ENCODE data around the gene TMEM53. TPM values are rescaled to one million over a fixed set of nuclear protein-coding genes. Genes with fewer than 3 reads are reported as not detected.

The TMEM53 gene
- total and polyA plus RNA-seq, 8 donors, result 8.5 to 18.8 (median 9.7) TPM

DNA sequence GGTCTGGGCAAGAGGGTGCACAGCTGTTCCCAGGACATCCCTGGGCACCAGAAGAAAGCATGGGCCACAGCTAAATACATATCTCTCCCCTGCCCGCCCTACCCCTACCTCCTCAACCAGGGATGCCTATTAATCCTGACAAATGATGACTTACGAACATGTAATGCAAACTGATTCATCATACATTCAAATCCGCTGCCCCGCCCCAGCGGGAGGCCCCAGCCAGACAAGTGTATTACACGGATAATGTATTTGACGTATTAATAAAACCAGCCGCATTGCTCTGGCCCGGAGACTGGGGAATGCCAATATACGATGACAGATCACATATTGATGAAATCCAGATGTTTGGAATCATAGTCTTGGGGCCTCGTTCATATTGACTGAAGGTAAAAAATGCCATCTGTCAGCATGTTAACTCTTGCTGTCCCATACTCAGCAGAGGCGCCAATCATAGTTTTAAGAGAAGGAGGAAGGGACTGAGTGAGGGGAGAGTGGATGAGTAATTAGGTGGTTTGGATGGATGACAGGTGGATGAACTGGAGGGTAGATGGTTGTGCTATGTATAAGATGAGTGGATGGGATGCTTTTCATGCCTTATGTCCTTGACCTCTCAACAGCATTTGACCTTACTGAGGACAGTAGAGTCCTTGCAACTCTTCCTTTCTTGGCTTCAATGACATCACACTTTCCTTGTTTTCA lies 68.2 kb downstream of the TMEM53 start:
- no peaks in the 10 kb centered on the region for H3K4me1 ChIP-seq
- no peak for ATAC-seq
- intact Hi-C loops (cut with DNase I), result no loop called here
- H3K9me3 ChIP-seq, result no peaks in the 10 kb centered on the region
- H3K27ac ChIP-seq, result no peak overlapping the region
- H3K4me3 ChIP-seq, result no peak overlapping the region
- no peak for DNase-seq
- H3K36me3 ChIP-seq, result no peaks in the 10 kb centered on the region
- no peak for TF ChIP-seq CTCF (IDR thresholded peaks at IDR 0.05)
- peaks cover 0 to 9% of the 10 kb centered on the region in 2 donors for H3K27me3 ChIP-seq

GRCh38 chr1:44604157-44604955 lies 69.9 kb downstream of the TMEM53 start:
- no peak for TF ChIP-seq CTCF (IDR thresholded peaks at IDR 0.05)
- no peak for ATAC-seq
- Histone ChIP-seq H3K27me3 (no peaks in the 10 kb centered on the region), H3K4me1 (no peaks in the 10 kb centered on the region), H3K4me3 (no peak overlapping the region), H3K27ac (no peak overlapping the region), H3K9me3 (no peaks in the 10 kb centered on the region), H3K36me3 (no peaks in the 10 kb centered on the region)
- DNase-seq, result no peak
- intact Hi-C loops (cut with DNase I), result no loop called here

DNA sequence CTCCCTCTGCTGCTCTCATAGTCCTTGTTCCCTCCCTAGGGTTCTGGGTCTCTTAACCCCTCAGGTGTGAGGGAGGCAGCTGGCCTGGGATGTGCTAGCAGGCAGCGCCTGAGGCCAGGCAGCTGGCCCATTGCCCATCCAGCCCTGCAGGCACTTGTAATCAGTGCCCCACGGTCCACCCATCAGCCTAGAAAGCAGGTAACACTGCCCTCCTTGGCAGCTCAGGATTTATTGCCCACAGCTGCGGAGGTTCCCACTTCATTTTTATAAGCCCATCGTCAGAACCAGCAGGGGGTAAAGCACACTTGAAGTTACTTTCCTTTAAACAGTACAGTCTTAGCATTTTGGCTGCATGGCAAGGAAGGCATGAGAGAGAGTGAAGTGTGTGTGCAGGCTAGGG lies 70.6 kb downstream of the TMEM53 start:
- H3K4me3 ChIP-seq, result no peak overlapping the region
- DNase-seq (peak in 1 of 4 donors; percentile 25), ATAC-seq (no peak)
- H3K36me3 ChIP-seq, result no peaks in the 10 kb centered on the region
- TF ChIP-seq CTCF (IDR thresholded peaks at IDR 0.05), result no peak
- no peaks in the 10 kb centered on the region for H3K4me1 ChIP-seq
- H3K9me3 ChIP-seq, result no peaks in the 10 kb centered on the region
- H3K27me3 ChIP-seq, result no peaks in the 10 kb centered on the region
- no peak overlapping the region for H3K27ac ChIP-seq
- intact Hi-C loops (cut with DNase I), result no loop called here

Other genes starting within 250 kb of the TMEM53 start
- gene ARMH1, start 233 bp upstream of the TMEM53 start, total RNA-seq, result 1 to 10 TPM; 4.0 to 6.4 TPM
- gene ARMH1, start 233 bp upstream of the TMEM53 start, polyA plus RNA-seq (ENCODE audit: insufficient read length in 6 of 6), result 1 to 10 TPM; 5.2 to 8.1 (median 6.3) TPM
- gene RNU5D-1, start 56.7 kb upstream of the TMEM53 start, total RNA-seq, result not detected
- gene RNU5D-1, start 56.7 kb upstream of the TMEM53 start, polyA plus RNA-seq (ENCODE audit: insufficient read length in 6 of 6), result 1 to 10 TPM in 2 of 6 donors, not detected in 4; 3.4 to 4.7 TPM
- gene KIF2C, start 65.4 kb upstream of the TMEM53 start, total RNA-seq, result 1 to 10 TPM; 3.3 to 7.3 TPM
- 10 to 100 TPM; 16.9 to 44.9 (median 23.6) TPM for gene KIF2C, start 65.4 kb upstream of the TMEM53 start, polyA plus RNA-seq (ENCODE audit: insufficient read length in 6 of 6)
- gene RPS8, start 101.1 kb upstream of the TMEM53 start, total RNA-seq, result 1,000 to 10,000 TPM; 1,533 to 1,553 TPM
- gene RPS8, start 101.1 kb upstream of the TMEM53 start, polyA plus RNA-seq (ENCODE audit: insufficient read length in 6 of 6), result 1,000 to 10,000 TPM; 2,848 to 3,443 (median 2,982) TPM
- under 1 TPM; 0.23 to 0.52 TPM for gene BEST4, start 113.7 kb upstream of the TMEM53 start, total RNA-seq
- 1 to 10 TPM in 2 of 6 donors, under 1 TPM in 4; 0.78 to 1.2 (median 0.93) TPM for gene BEST4, start 113.7 kb upstream of the TMEM53 start, polyA plus RNA-seq (ENCODE audit: insufficient read length in 6 of 6)
- 10 to 100 TPM; 33.0 to 47.2 TPM for gene PLK3, start 125.9 kb upstream of the TMEM53 start, total RNA-seq
- gene PLK3, start 125.9 kb upstream of the TMEM53 start, polyA plus RNA-seq (ENCODE audit: insufficient read length in 6 of 6), result 10 to 100 TPM in 4 of 6 donors, 1 to 10 TPM in 2; 8.1 to 14.7 (median 11.2) TPM
- 1 to 10 TPM in 1 of 2 donors, not detected in 1; 1.6 TPM for gene DYNLT4, start 132.9 kb upstream of the TMEM53 start, total RNA-seq
- 1 to 10 TPM in 2 of 6 donors, under 1 TPM in 4; 0.53 to 1.5 (median 0.85) TPM for gene DYNLT4, start 132.9 kb upstream of the TMEM53 start, polyA plus RNA-seq (ENCODE audit: insufficient read length in 6 of 6)
- 10 to 100 TPM; 15.3 to 19.7 TPM for gene BTBD19, start 134.0 kb upstream of the TMEM53 start, total RNA-seq
- gene BTBD19, start 134.0 kb upstream of the TMEM53 start, polyA plus RNA-seq (ENCODE audit: insufficient read length in 6 of 6), result 10 to 100 TPM; 18.6 to 27.6 (median 25.1) TPM
- gene PTCH2, start 168.8 kb upstream of the TMEM53 start, total RNA-seq, result 1 to 10 TPM; 1.0 to 1.1 TPM
- 1 to 10 TPM; 5.7 to 9.4 (median 6.8) TPM for gene PTCH2, start 168.8 kb upstream of the TMEM53 start, polyA plus RNA-seq (ENCODE audit: insufficient read length in 6 of 6)